Activated T-helper 17 cell treated with anti-CD3 and anti-CD28 coated beads, Interleukin-2, amount 50 U/mL, for 72 hours (primary cell): ENCODE measurements around the gene TEX35. TPM values are rescaled to one million over a fixed set of nuclear protein-coding genes. Genes with fewer than 3 reads are reported as not detected.

Experiments
- ATAC-seq: fragments of 150-1000 bp; cut with Tn5 transposase; replicated peaks from 2 replicates; pipeline ENCODE4 v1.10.0; 2021; ENCODE audit warnings: mild to moderate bottlenecking, moderate library complexity
- H3K27ac Mint-ChIP-seq: one replicate; pipeline ENCODE4 v1.8.0; 2022; ENCODE audit warnings: mixed read lengths
- H3K27me3 Mint-ChIP-seq: one replicate; pipeline ENCODE4 v1.8.0; 2022; ENCODE audit warnings: mixed read lengths
- H3K36me3 Mint-ChIP-seq: one replicate; pipeline ENCODE4 v1.8.0; 2022; ENCODE audit warnings: low read depth, mild to moderate bottlenecking, mixed read lengths
- H3K4me1 Mint-ChIP-seq: one replicate; pipeline ENCODE4 v1.8.0; 2022; ENCODE audit warnings: mixed read lengths
- H3K4me3 Mint-ChIP-seq: one replicate; pipeline ENCODE4 v1.8.0; 2022; ENCODE audit warnings: mild to moderate bottlenecking, mixed read lengths
- H3K9me3 Mint-ChIP-seq: one replicate; pipeline ENCODE4 v1.8.0; 2022; ENCODE audit warnings: mixed read lengths
- total RNA-seq, 2 donors: library from RNA; stranded (reverse); gene quantifications; one replicate each; pipeline ENCODE4 v1.2.3, GENCODE V29; 2022

Gene TEX35
- total RNA-seq, result not detected

GRCh38 chr1:178512566-178513277, at the start of gene TEX35:
TEX35 (plus strand) TSS chr1:178513109; CDS start chr1:178513189, 80 bp downstream.
- H3K9me3 Mint-ChIP-seq, result no peaks in the 10 kb centered on the region
- ATAC-seq, result no peak
- no peaks in the 10 kb centered on the region for H3K27me3 Mint-ChIP-seq
- H3K4me3 Mint-ChIP-seq, result no peak within 1 kb of the TSS
- no peak within 1 kb of the TSS for H3K27ac Mint-ChIP-seq
- H3K4me1 Mint-ChIP-seq, result no peaks in the 10 kb centered on the region
- no peaks in the 10 kb centered on the region for H3K36me3 Mint-ChIP-seq

- Mint-ChIP-seq H3K9me3 (no peaks in the 10 kb centered on the region), H3K27me3 (peaks cover 11% of the 10 kb centered on the region), H3K27ac (no peak overlapping the region), H3K4me3 (no peak overlapping the region), H3K4me1 (no peaks in the 10 kb centered on the region), H3K36me3 (no peaks in the 10 kb centered on the region)
- ATAC-seq, result no peak
Observed at GRCh38 chr1:178464141-178464540, 48.8 kb upstream of the TEX35 start.

GRCh38 chr1:178464566-178464965, 48.3 kb upstream of the TEX35 start:
- no peak for ATAC-seq
- Mint-ChIP-seq H3K27ac (no peak overlapping the region), H3K4me3 (no peak overlapping the region), H3K4me1 (no peaks in the 10 kb centered on the region), H3K36me3 (no peaks in the 10 kb centered on the region), H3K9me3 (no peaks in the 10 kb centered on the region), H3K27me3 (peaks cover 11% of the 10 kb centered on the region)

GRCh38 chr1:178465011-178465410, 47.9 kb upstream of the TEX35 start:
- Mint-ChIP-seq H3K4me1 (no peaks in the 10 kb centered on the region), H3K9me3 (no peaks in the 10 kb centered on the region), H3K27me3 (peaks cover 11% of the 10 kb centered on the region), H3K4me3 (no peak overlapping the region), H3K27ac (no peak overlapping the region), H3K36me3 (no peaks in the 10 kb centered on the region)
- no peak for ATAC-seq

- Mint-ChIP-seq H3K27me3 (peaks cover 17% of the 10 kb centered on the region), H3K27ac (no peak overlapping the region), H3K4me3 (no peak overlapping the region), H3K4me1 (no peaks in the 10 kb centered on the region), H3K9me3 (no peaks in the 10 kb centered on the region), H3K36me3 (no peaks in the 10 kb centered on the region)
- ATAC-seq, result no peak
Observed at GRCh38 chr1:178467837-178468236, 45.1 kb upstream of the TEX35 start.

GRCh38 chr1:178470411-178470960, 42.4 kb upstream of the TEX35 start:
- Mint-ChIP-seq H3K4me1 (no peaks in the 10 kb centered on the region), H3K36me3 (no peaks in the 10 kb centered on the region), H3K9me3 (no peaks in the 10 kb centered on the region), H3K4me3 (no peak overlapping the region), H3K27ac (no peak overlapping the region), H3K27me3 (peaks cover 17% of the 10 kb centered on the region)
- ATAC-seq, result no peak

- no peak overlapping the region for H3K27ac Mint-ChIP-seq
- no peaks in the 10 kb centered on the region for H3K36me3 Mint-ChIP-seq
- peaks cover 10% of the 10 kb centered on the region for H3K27me3 Mint-ChIP-seq
- ATAC-seq, result no peak
- H3K4me3 Mint-ChIP-seq, result no peak overlapping the region
- no peaks in the 10 kb centered on the region for H3K4me1 Mint-ChIP-seq
- H3K9me3 Mint-ChIP-seq, result no peaks in the 10 kb centered on the region
Observed at GRCh38 chr1:178472531-178472930, 40.4 kb upstream of the TEX35 start.

- ATAC-seq, result no peak
- Mint-ChIP-seq H3K4me1 (no peaks in the 10 kb centered on the region), H3K9me3 (no peaks in the 10 kb centered on the region), H3K36me3 (no peaks in the 10 kb centered on the region), H3K27ac (no peak overlapping the region), H3K4me3 (no peak overlapping the region), H3K27me3 (peaks cover 9% of the 10 kb centered on the region)
Observed at GRCh38 chr1:178477373-178477772, 35.5 kb upstream of the TEX35 start.

- Mint-ChIP-seq H3K9me3 (no peaks in the 10 kb centered on the region), H3K27ac (no peak overlapping the region), H3K4me1 (no peaks in the 10 kb centered on the region), H3K4me3 (no peak overlapping the region), H3K36me3 (no peaks in the 10 kb centered on the region), H3K27me3 (peaks cover 4% of the 10 kb centered on the region)
- no peak for ATAC-seq
Observed at GRCh38 chr1:178477841-178478240, 35.1 kb upstream of the TEX35 start.

GRCh38 chr1:178483251-178483957, 29.5 kb upstream of the TEX35 start:
- H3K9me3 Mint-ChIP-seq, result no peaks in the 10 kb centered on the region
- H3K27me3 Mint-ChIP-seq, result peaks cover 13% of the 10 kb centered on the region
- ATAC-seq, result no peak

GRCh38 chr1:178484698-178485225, 28.1 kb upstream of the TEX35 start:
- H3K4me1 Mint-ChIP-seq, result no peaks in the 10 kb centered on the region

More at GRCh38 chr1:178483251-178483957, 29.5 kb upstream of the TEX35 start:
- Mint-ChIP-seq H3K4me3 (no peak overlapping the region), H3K36me3 (no peaks in the 10 kb centered on the region), H3K27ac (no peak overlapping the region), H3K4me1 (no peaks in the 10 kb centered on the region)

GRCh38 chr1:178485541-178485981, 27.3 kb upstream of the TEX35 start:
- no peaks in the 10 kb centered on the region for H3K4me1 Mint-ChIP-seq
- no peaks in the 10 kb centered on the region for H3K36me3 Mint-ChIP-seq
- no peak overlapping the region for H3K4me3 Mint-ChIP-seq
- no peak for ATAC-seq
- no peak overlapping the region for H3K27ac Mint-ChIP-seq
- H3K27me3 Mint-ChIP-seq, result peaks cover 17% of the 10 kb centered on the region
- H3K9me3 Mint-ChIP-seq, result no peaks in the 10 kb centered on the region

More at GRCh38 chr1:178484698-178485225, 28.1 kb upstream of the TEX35 start:
- no peak for ATAC-seq
- no peaks in the 10 kb centered on the region for H3K36me3 Mint-ChIP-seq
- no peak overlapping the region for H3K27ac Mint-ChIP-seq
- H3K4me3 Mint-ChIP-seq, result no peak overlapping the region
- peaks cover 17% of the 10 kb centered on the region for H3K27me3 Mint-ChIP-seq
- no peaks in the 10 kb centered on the region for H3K9me3 Mint-ChIP-seq

- no peaks in the 10 kb centered on the region for H3K36me3 Mint-ChIP-seq
- H3K9me3 Mint-ChIP-seq, result no peaks in the 10 kb centered on the region
- ATAC-seq, result no peak
- H3K4me1 Mint-ChIP-seq, result no peaks in the 10 kb centered on the region
- no peak overlapping the region for H3K4me3 Mint-ChIP-seq
- no peak overlapping the region for H3K27ac Mint-ChIP-seq
- H3K27me3 Mint-ChIP-seq, result peaks cover 17% of the 10 kb centered on the region
Observed at GRCh38 chr1:178486100-178487069, 26.5 kb upstream of the TEX35 start.

GRCh38 chr1:178487070-178487615, 25.8 kb upstream of the TEX35 start:
- H3K4me3 Mint-ChIP-seq, result no peak overlapping the region
- H3K27ac Mint-ChIP-seq, result no peak overlapping the region
- H3K4me1 Mint-ChIP-seq, result no peaks in the 10 kb centered on the region
- ATAC-seq, result no peak
- peaks cover 17% of the 10 kb centered on the region for H3K27me3 Mint-ChIP-seq
- no peaks in the 10 kb centered on the region for H3K36me3 Mint-ChIP-seq
- H3K9me3 Mint-ChIP-seq, result no peaks in the 10 kb centered on the region
